ENCODE data around the gene PIM3.

PIM3 gene

GRCh38 chr22:49956914-49957825, 3.4 kb upstream of the PIM3 start:
- no peak for DNase-seq

GRCh38 chr22:49957826-49958365, 2.7 kb upstream of the PIM3 start:
- no peak for DNase-seq

- DNase-seq: no peak
Observed at GRCh38 chr22:49958366-49958921, 2.1 kb upstream of the PIM3 start.

GRCh38 chr22:49958931-49959781, 1.4 kb upstream of the PIM3 start:
- no peak for DNase-seq

GRCh38 chr22:49959782-49960158, 802 bp upstream of the PIM3 start:
- no peak for DNase-seq

- peak in 1 of 2 experiments; percentile 32 for DNase-seq
Observed at GRCh38 chr22:49961005-49961600, 531 bp downstream of the PIM3 start.

- no peak for DNase-seq
Observed at GRCh38 chr22:49961601-49962011, 1.0 kb downstream of the PIM3 start.

GRCh38 chr22:49962012-49962750, 1.6 kb downstream of the PIM3 start:
- peak in 1 of 2 experiments; percentile 47 for DNase-seq

- DNase-seq: no peak
Observed at GRCh38 chr22:49962751-49963646, 2.4 kb downstream of the PIM3 start.

- DNase-seq: no peak
Observed at GRCh38 chr22:49963647-49964026, 3.1 kb downstream of the PIM3 start.

- DNase-seq: no peak
Observed at GRCh38 chr22:49964136-49965090, 3.8 kb downstream of the PIM3 start.

GRCh38 chr22:49965091-49966040, 4.8 kb downstream of the PIM3 start:
- no peak for DNase-seq

GRCh38 chr22:49966041-49966773, 5.6 kb downstream of the PIM3 start:
- no peak for DNase-seq

- no peak for DNase-seq
Observed at GRCh38 chr22:49966774-49967705, 6.5 kb downstream of the PIM3 start.

- peak in 1 of 2 experiments; percentile 67 for DNase-seq
Observed at GRCh38 chr22:49967706-49968208, 7.2 kb downstream of the PIM3 start.

- no peak for DNase-seq
Observed at GRCh38 chr22:49968313-49968830, 7.8 kb downstream of the PIM3 start.
